Smooth muscle cell (in vitro differentiated cells): Measurements from ENCODE around the gene ANKRD28. TPM values are rescaled to one million over a fixed set of nuclear protein-coding genes. Genes with fewer than 3 reads are reported as not detected.
A peak's percentile ranks its signal among the peaks of the same experiment; 100 is the strongest.

Experiments
- DNase-seq: peaks from one replicate; lab custom pipeline; 2025; ENCODE audit not compliant: unreplicated experiment; lab: John Stamatoyannopoulos, UW
- H2AFZ ChIP-seq: fragments of 200-600 bp; sonication (generic); 2 replicates; pipeline ENCODE4 v1.6.0; 2016; ENCODE audit warnings: antibody characterized with exemption, low read depth, mild to moderate bottlenecking
- H3F3A ChIP-seq: fragments of 200-600 bp; sonication (generic); 2 replicates; pipeline ENCODE4 v1.6.0; 2017; ENCODE audit warnings: antibody characterized with exemption, low read depth
- H3K27ac ChIP-seq: fragments of 200-600 bp; sonication (generic); 2 replicates; pipeline ENCODE4 v1.5.1; 2016; ENCODE audit warnings: low read depth, mild to moderate bottlenecking
- H3K27me3 ChIP-seq: fragments of 200-600 bp; sonication (generic); 2 replicates; pipeline ENCODE4 v1.6.1; 2016; ENCODE audit warnings: low read depth, mild to moderate bottlenecking
- H3K36me3 ChIP-seq: fragments of 200-600 bp; sonication (generic); 2 replicates; pipeline ENCODE4 v1.5.1; 2016; ENCODE audit warnings: low read depth
- H3K4me1 ChIP-seq: fragments of 200-600 bp; sonication (generic); 2 replicates; pipeline ENCODE4 v1.5.1; 2016; ENCODE audit warnings: low read depth
- H3K4me2 ChIP-seq: fragments of 200-600 bp; sonication (generic); 2 replicates; pipeline ENCODE4 v1.6.0; 2016; ENCODE audit warnings: mild to moderate bottlenecking
- H3K4me3 ChIP-seq: fragments of 200-600 bp; sonication (generic); 2 replicates; pipeline ENCODE4 v1.5.1; 2016; ENCODE audit warnings: mild to moderate bottlenecking
- H3K79me2 ChIP-seq: fragments of 200-600 bp; sonication (generic); 2 replicates; pipeline ENCODE4 v1.6.0; 2016; ENCODE audit warnings: low read depth, mild to moderate bottlenecking
- H3K9ac ChIP-seq: fragments of 200-600 bp; sonication (generic); 2 replicates; pipeline ENCODE4 v1.6.0; 2016; ENCODE audit warnings: low read depth
- H3K9me3 ChIP-seq: fragments of 200-600 bp; sonication (generic); replicated peaks from 2 replicates; pipeline ENCODE4 v1.5.1; 2016; ENCODE audit warnings: low read depth
- H4K20me1 ChIP-seq: fragments of 200-600 bp; sonication (generic); 2 replicates; pipeline ENCODE4 v1.6.0; 2016; ENCODE audit warnings: low read depth
- CTCF ChIP-seq: fragments of 200-600 bp; sonication (generic); IDR thresholded peaks from 2 replicates; pipeline ENCODE4 v1.5.1; 2017; ENCODE audit warnings: borderline replicate concordance, mild to moderate bottlenecking, antibody characterized with exemption; ENCODE audit not compliant: insufficient read depth, poor library complexity, severe bottlenecking
- WGBS: methylation state at CpG from one replicate; pipeline ENCODE4 v1.1.7; 2016; ENCODE audit warnings: low lambda C conversion rate; 5-methylcytosine and 5-hydroxymethylcytosine counted together
- polyA plus RNA-seq: library from polyadenylated mRNA; unstranded; fragments of >200 nt; fragmentation: Nextera tagmentation; extraction: Ambion mirVana; gene quantifications from 2 replicates; pipeline ENCODE4 v1.2.1, GENCODE V29; 2016
- total RNA-seq: library from RNA; depleted of rRNA; stranded (reverse); fragments of >200 nt; gene quantifications from 2 replicates; pipeline ENCODE4 v1.2.3, GENCODE V29; 2014

The ANKRD28 gene
- total and polyA plus RNA-seq, 2 experiments from 2014 or later: 11.8 to 35.7 TPM

GRCh38 chr3:15787941-15788340 is 9.8 kb downstream of the ANKRD28 start:
- Histone ChIP-seq H3F3A (no peaks in the 10 kb centered on the region), H3K79me2 (peaks cover 71% of the 10 kb centered on the region), H3K27me3 (no peaks in the 10 kb centered on the region), H3K27ac (peak overlapping the region; percentile 14), H3K4me1 (peaks cover 6% of the 10 kb centered on the region), H3K4me3 (no peak overlapping the region), H3K9ac (no peak overlapping the region), H4K20me1 (no peaks in the 10 kb centered on the region), H3K36me3 (peaks cover 15% of the 10 kb centered on the region), H3K9me3 (no peaks in the 10 kb centered on the region), H3K4me2 (no peak overlapping the region), H2AFZ (no peak overlapping the region)
- 38% methylated on average over 1 of the region's 1 CpG for WGBS
- TF ChIP-seq CTCF: no peak
- no peak for DNase-seq

GRCh38 chr3:15787526-15787925 is 10.3 kb downstream of the ANKRD28 start:
- peaks cover 15% of the 10 kb centered on the region for H3K36me3 ChIP-seq
- H2AFZ ChIP-seq: no peak overlapping the region
- no peaks in the 10 kb centered on the region for H4K20me1 ChIP-seq
- no peaks in the 10 kb centered on the region for H3K27me3 ChIP-seq
- H3F3A ChIP-seq: no peaks in the 10 kb centered on the region
- TF ChIP-seq CTCF: no peak
- no peak overlapping the region for H3K9ac ChIP-seq
- peak overlapping the region; percentile 14 for H3K27ac ChIP-seq
- H3K4me1 ChIP-seq: peaks cover 10% of the 10 kb centered on the region
- 93% methylated on average over 1 of the region's 1 CpG for WGBS
- no peak overlapping the region for H3K4me2 ChIP-seq
- no peak for DNase-seq
- H3K4me3 ChIP-seq: no peak overlapping the region
- H3K79me2 ChIP-seq: peaks cover 71% of the 10 kb centered on the region
- H3K9me3 ChIP-seq: no peaks in the 10 kb centered on the region

GRCh38 chr3:15783361-15783969 is 14.3 kb downstream of the ANKRD28 start:
- Histone ChIP-seq H3K9me3 (no peaks in the 10 kb centered on the region), H3F3A (no peaks in the 10 kb centered on the region), H3K9ac (peak overlapping the region; percentile 20), H2AFZ (no peak overlapping the region), H4K20me1 (no peaks in the 10 kb centered on the region), H3K36me3 (no peaks in the 10 kb centered on the region), H3K79me2 (peaks cover 63% of the 10 kb centered on the region), H3K4me2 (peak overlapping the region; percentile 69), H3K4me1 (peaks cover 14% of the 10 kb centered on the region), H3K27me3 (no peaks in the 10 kb centered on the region), H3K27ac (peak overlapping the region; percentile 68), H3K4me3 (no peak overlapping the region)
- no peak for TF ChIP-seq CTCF
- no peak for DNase-seq
- 67% methylated on average over 4 of the region's 4 CpGs for WGBS

- Histone ChIP-seq H3K4me3 (no peak overlapping the region), H3K4me2 (no peak overlapping the region), H3K9ac (no peak overlapping the region), H3K27ac (peak overlapping the region; percentile 68), H3F3A (no peaks in the 10 kb centered on the region), H3K79me2 (peaks cover 58% of the 10 kb centered on the region), H3K27me3 (no peaks in the 10 kb centered on the region), H3K36me3 (no peaks in the 10 kb centered on the region), H4K20me1 (no peaks in the 10 kb centered on the region), H3K4me1 (peaks cover 14% of the 10 kb centered on the region), H2AFZ (no peak overlapping the region), H3K9me3 (no peaks in the 10 kb centered on the region)
- TF ChIP-seq CTCF: no peak
- WGBS: 97% methylated on average over 2 of the region's 2 CpGs
- DNase-seq: no peak
Measured at GRCh38 chr3:15782429-15782828, 15.3 kb downstream of the ANKRD28 start.
